Adrenal gland (tissue), 5 donors: ENCODE data around the gene IFITM5.

ENCODE experiments used
- POLR2A ChIP-seq, 2 donors: fragments of 450-650 bp; IDR thresholded peaks; one replicate each; pipeline ENCODE4 v1.6.1; 2017; ENCODE audit warnings: antibody characterized with exemption in 2 of 2, mild to moderate bottlenecking in 2 of 2, moderate library complexity in 1 of 2
- TF ChIP-seq, protein P1 (sequence below), 6 experiments: fragments of 450-650 bp in 4 of 6; fragments of 200-600 bp in 2 of 6; sonication (generic) in 1 of 6; IDR thresholded peaks; 1 replicate in 5 of 6; 2 replicates in 1 of 6; pipeline versions ENCODE4 v1.5.1 to v1.8.0; 2016 to 2021; ENCODE audit warnings: antibody characterized with exemption in 6 of 6, mild to moderate bottlenecking in 2 of 6, moderate library complexity in 1 of 6
- donor health status: DM: no; HTN: no; CAD: no.

- TF ChIP-seq POLR2A (IDR thresholded peaks at IDR 0.05), result no peak
- TF ChIP-seq, protein P1, sequence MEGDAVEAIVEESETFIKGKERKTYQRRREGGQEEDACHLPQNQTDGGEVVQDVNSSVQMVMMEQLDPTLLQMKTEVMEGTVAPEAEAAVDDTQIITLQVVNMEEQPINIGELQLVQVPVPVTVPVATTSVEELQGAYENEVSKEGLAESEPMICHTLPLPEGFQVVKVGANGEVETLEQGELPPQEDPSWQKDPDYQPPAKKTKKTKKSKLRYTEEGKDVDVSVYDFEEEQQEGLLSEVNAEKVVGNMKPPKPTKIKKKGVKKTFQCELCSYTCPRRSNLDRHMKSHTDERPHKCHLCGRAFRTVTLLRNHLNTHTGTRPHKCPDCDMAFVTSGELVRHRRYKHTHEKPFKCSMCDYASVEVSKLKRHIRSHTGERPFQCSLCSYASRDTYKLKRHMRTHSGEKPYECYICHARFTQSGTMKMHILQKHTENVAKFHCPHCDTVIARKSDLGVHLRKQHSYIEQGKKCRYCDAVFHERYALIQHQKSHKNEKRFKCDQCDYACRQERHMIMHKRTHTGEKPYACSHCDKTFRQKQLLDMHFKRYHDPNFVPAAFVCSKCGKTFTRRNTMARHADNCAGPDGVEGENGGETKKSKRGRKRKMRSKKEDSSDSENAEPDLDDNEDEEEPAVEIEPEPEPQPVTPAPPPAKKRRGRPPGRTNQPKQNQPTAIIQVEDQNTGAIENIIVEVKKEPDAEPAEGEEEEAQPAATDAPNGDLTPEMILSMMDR (IDR thresholded peaks at IDR 0.05), result no peak
These were observed 43.5 kb downstream of the IFITM5 start for GRCh38 chr11:255816-256215.
